Measurements from ENCODE around the gene FAM193A.
"Not testable (repeated sequence)": the region's sequence is repeated elsewhere in the genome, so short reads cannot be mapped to it uniquely, and the experiment has no call there.

The FAM193A gene

DNA sequence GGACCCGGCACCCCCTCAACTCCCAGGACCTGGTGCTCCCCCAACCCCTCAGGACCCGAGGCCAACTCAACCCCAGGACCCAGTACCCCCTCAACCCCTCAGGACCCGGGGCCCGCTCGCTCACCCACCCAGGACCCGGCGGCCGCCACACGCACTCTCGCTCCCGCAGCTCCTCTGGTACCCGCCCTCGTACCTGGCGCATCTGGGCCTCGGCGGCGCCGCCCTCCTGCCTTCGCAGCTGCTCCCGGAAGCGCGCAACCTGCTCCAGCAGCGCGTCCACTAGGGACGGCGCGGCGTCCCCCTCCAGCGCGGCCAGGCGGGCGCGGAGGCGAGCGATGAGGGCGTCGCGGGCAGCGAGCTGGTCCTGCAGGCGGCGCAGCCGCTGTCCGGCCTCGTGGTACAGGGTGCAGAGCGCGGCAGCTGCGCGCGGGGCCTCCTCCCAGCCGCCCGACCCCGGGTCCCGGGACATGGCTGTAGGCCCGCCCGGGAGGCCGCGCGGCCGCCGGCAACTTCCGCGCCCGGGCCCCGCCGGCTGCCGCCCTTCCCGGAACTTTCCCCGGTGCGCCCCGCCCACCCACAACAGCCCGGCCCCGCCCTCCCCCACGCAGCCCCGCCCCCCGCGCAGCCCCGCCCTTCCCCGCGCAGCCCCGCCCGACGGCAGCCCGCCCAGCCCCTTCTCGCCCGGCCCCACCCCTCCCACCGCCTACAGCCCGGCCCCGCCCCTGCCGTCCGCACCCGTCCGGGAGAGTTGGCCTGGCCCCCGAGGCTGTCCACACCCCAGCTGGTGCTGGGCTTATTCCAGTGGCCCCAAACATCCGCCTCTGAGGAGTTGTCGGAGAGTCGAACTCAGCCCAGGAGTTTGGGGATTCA is 219.6 kb downstream of the FAM193A start, which contains the start of gene TNIP2:
TNIP2 (minus strand) TSS at position 516 of the 870 bp plus-strand sequence; CDS start at position 469, 47 bp downstream.
- in situ Hi-C loops (cut with MboI; ENCODE audit: low sequenced_read_pairs, unreplicated experiment): no loop called here
- TF ChIP-seq, protein P1, sequence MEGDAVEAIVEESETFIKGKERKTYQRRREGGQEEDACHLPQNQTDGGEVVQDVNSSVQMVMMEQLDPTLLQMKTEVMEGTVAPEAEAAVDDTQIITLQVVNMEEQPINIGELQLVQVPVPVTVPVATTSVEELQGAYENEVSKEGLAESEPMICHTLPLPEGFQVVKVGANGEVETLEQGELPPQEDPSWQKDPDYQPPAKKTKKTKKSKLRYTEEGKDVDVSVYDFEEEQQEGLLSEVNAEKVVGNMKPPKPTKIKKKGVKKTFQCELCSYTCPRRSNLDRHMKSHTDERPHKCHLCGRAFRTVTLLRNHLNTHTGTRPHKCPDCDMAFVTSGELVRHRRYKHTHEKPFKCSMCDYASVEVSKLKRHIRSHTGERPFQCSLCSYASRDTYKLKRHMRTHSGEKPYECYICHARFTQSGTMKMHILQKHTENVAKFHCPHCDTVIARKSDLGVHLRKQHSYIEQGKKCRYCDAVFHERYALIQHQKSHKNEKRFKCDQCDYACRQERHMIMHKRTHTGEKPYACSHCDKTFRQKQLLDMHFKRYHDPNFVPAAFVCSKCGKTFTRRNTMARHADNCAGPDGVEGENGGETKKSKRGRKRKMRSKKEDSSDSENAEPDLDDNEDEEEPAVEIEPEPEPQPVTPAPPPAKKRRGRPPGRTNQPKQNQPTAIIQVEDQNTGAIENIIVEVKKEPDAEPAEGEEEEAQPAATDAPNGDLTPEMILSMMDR (IDR thresholded peaks at IDR 0.05; ENCODE audit: borderline replicate concordance, control extremely low read depth, extremely low read depth, insufficient read depth, missing control alignments): peak; percentile 28
- DNase-seq (ENCODE audit: low spot score): peak; percentile 98

DNA sequence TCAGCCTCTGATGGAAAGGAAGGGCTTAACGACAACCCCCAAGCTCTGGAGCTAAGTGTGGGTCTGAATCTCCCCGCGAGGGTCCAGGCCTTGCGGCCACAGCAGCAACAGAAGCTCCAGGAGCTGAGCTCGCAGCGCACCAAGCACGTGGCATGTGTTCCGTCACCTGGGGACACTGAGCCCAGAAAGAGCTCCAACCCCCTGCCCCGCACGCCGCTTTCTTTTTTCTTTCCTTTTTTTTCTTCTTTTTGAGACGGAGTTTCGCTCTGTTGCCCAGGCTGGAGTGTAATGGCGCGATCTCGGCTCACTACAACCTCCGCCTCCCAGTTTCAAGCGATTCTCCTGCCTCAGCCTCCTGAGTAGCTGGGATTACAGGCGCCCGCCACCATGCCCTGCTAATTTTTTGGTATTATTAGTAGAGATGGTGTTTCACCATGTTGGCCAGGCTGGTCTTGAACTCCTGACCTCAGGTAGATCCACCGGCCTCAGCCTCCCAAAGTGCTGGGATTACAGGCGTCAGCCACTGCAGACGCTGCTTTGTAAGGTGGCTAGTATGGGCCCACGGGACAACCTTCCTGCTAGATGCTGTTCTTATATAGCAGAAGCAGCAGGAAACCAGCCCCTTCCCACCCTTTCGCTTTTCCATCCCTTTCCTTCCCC is 220.4 kb downstream of the FAM193A start:
- in situ Hi-C loops (cut with MboI; ENCODE audit: low sequenced_read_pairs, unreplicated experiment): no loop called here
- TF ChIP-seq, protein P1 (IDR thresholded peaks at IDR 0.05; ENCODE audit: borderline replicate concordance, control extremely low read depth, extremely low read depth, insufficient read depth, missing control alignments): no peak
- DNase-seq (ENCODE audit: low spot score): no peak

DNA sequence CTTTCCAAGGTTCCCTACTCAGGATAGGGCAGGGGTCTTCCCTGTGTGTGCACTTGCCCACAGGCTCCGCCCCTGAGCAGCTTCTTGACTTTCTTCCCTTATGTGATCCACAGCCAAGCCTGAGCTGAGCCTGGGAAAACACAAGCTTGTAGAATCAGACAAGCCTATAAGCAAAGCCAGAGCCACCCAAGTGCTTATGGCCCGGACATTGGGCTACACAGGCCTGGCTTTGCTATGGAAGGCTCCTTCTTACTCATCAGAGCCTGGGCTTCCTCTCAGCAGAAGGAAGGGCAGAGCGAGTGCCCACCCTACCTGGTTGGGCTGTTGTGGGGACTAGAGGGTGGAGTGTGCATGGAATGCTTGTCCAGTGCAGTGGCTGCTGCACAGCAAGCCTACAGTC is 221.0 kb downstream of the FAM193A start:
- DNase-seq (ENCODE audit: low spot score): no peak
- TF ChIP-seq, protein P1 (IDR thresholded peaks at IDR 0.05; ENCODE audit: borderline replicate concordance, control extremely low read depth, extremely low read depth, insufficient read depth, missing control alignments): no peak
- in situ Hi-C loops (cut with MboI; ENCODE audit: low sequenced_read_pairs, unreplicated experiment): no loop called here

DNA sequence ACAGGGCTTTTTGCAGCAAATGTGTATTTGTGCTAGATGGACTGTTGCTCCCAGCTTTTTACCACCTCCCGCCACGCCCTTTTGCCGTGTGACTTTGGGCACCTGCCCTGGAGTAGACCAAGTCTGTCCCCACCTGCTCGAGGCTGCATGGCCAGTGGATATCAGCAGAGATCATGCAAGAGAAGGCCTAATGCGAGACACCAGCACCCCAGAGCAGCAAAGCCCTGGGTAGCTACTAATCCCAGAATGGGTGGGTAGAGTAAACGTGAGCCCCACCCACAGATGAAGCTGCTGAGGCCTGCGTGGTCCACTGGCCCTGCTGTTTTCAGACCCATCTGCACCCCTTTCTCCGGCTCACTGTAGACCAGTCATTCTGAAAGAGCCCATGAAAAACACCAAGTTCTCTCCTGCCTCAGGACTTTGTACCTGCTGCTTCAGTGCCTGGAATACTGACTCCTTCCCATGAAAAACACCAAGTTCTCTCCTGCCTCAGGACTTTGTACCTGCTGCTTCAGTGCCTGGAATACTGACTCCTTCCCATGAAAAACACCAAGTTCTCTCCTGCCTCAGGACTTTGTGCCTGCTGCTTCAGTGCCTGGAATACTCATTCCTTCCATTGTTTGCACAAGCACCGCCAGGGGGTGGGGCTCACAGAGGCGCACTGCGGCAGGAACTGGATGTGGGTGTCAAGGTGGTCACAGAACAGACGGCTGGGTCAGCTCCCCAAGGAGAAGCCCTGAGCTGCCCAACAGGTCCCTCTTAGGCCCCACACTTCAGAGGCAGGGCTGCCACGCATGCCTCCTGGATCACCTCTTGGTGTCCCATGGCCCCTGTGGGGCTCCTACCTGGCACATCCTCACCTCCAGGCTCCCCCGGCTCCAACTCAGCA is 224.8 kb downstream of the FAM193A start:
- TF ChIP-seq, protein P1 (IDR thresholded peaks at IDR 0.05; ENCODE audit: borderline replicate concordance, control extremely low read depth, extremely low read depth, insufficient read depth, missing control alignments): no peak
- DNase-seq (ENCODE audit: low spot score): peak; percentile 11
- in situ Hi-C loops (cut with MboI; ENCODE audit: low sequenced_read_pairs, unreplicated experiment): no loop called here

DNA sequence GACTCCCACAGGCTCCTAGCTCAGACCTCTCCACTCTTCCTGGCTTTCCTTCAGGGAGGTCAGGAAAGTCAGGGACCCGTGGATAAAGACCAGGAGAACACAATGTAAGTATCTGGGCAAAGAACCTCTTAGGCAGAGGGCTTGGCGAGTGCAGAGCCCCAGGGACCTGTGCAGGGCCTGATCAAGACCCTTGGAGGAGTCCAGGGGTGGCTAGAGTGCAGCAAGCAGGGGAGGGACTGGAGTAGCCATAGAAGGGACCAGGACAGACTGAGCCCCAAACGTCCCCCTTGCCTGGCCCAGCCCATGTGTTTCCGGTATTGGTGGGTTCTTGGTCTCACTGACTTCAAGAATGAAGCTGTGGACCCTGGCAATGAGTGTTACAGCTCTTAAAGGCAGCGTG is 225.6 kb downstream of the FAM193A start:
- TF ChIP-seq, protein P1 (IDR thresholded peaks at IDR 0.05; ENCODE audit: borderline replicate concordance, control extremely low read depth, extremely low read depth, insufficient read depth, missing control alignments): no peak
- in situ Hi-C loops (cut with MboI; ENCODE audit: low sequenced_read_pairs, unreplicated experiment): no loop called here
- no peak for DNase-seq (ENCODE audit: low spot score)

DNA sequence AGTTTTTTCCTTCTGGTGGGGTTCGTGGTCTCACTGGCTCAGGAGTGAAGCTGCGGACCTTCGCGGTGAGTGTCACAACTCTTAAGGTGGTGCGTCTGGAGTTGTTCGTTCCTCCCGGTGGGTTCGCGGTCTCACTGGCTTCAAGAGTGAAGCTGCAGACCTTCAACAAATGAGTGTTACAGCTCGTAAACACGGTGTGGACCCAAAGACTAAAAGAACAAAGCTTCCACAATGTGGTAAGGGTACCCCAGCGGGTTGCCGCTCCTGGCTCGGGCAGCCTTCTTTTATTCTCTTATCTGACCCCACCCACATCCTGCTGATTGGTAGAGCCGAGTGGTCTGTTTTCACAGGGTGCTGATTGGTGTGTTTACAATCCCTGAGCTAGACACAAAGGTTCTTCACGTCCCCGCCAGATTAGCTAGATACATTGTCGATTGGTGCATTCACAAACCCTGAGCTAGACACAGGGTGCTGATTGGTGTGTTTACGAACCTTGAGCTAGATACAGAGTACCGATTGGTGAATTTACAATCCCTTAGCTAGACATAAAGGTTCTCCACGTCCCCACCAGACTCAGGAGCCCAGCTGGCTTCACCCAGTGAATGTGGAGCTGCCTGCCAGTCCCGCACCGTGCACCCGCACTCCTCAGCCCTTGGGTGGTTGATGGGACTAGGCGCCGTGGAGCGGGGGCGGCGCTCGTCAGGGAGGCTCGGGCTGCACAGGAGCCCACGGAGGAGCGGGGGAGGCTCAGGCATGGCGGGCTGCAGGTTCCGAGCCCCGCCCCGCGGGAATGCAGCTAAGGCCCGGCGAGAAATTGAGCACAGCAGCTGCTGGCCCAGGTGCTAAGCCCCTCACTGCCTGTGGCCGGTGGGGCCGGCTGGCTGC is 226.3 kb downstream of the FAM193A start:
- in situ Hi-C loops (cut with MboI; ENCODE audit: low sequenced_read_pairs, unreplicated experiment); DNase-seq (ENCODE audit: low spot score): not testable (repeated sequence)

Data from GM13976 (cell line).